Upper lobe of right lung (tissue), 1 donor: Measurements from ENCODE around the gene SMARCA2. TPM values are rescaled to one million over a fixed set of nuclear protein-coding genes. Genes with fewer than 3 reads are reported as not detected.

Source experiments
- ATAC-seq: fragments of 200-7000 bp; cut with Tn5 transposase; one replicate; pipeline ENCODE4 v1.9.1; 2020; ENCODE audit warnings: mild to moderate bottlenecking, moderate library complexity
- DNase-seq: peaks from one replicate; pipeline ENCODE4 v3.0.0-alpha.2; 2020
- H3K27ac ChIP-seq: fragments of 200-600 bp; one replicate; pipeline ENCODE4 v1.8.0; 2022
- H3K27me3 ChIP-seq: fragments of 200-600 bp; one replicate; pipeline ENCODE4 v1.8.0; 2022; ENCODE audit warnings: mild to moderate bottlenecking
- H3K36me3 ChIP-seq: fragments of 200-600 bp; one replicate; pipeline ENCODE4 v1.8.0; 2022
- H3K4me1 ChIP-seq: fragments of 200-600 bp; one replicate; pipeline ENCODE4 v1.8.0; 2022
- H3K4me3 ChIP-seq: fragments of 200-600 bp; one replicate; pipeline ENCODE4 v1.8.0; 2022; ENCODE audit warnings: mild to moderate bottlenecking
- H3K9me3 ChIP-seq: fragments of 200-600 bp; one replicate; pipeline ENCODE4 v1.8.0; 2022
- intact Hi-C: fragments of 100-400 bp; cut with DNase I; formaldehyde crosslinking; loops from one replicate; pipeline ENCODE4 v1.11.0; 2022
- total RNA-seq: library from RNA; stranded (reverse); fragmentation: NEBNext Ultra II Directional; extraction: Animal tissue kit (Norgen Biotek cat#: 25700); gene quantifications from one replicate; pipeline ENCODE4 v1.2.1, GENCODE V29; 2021
- TF ChIP-seq, protein P1 (sequence below): fragments of 200-600 bp; IDR thresholded peaks from one replicate; pipeline ENCODE4 v1.8.0; 2022; ENCODE audit warnings: antibody characterized with exemption
- donor health status: DM: no; HTN: yes; CAD: no; lungs with severe emphysema.

Gene SMARCA2
- total RNA-seq, 1 donor from 2014 or later, result 147 TPM

DNA sequence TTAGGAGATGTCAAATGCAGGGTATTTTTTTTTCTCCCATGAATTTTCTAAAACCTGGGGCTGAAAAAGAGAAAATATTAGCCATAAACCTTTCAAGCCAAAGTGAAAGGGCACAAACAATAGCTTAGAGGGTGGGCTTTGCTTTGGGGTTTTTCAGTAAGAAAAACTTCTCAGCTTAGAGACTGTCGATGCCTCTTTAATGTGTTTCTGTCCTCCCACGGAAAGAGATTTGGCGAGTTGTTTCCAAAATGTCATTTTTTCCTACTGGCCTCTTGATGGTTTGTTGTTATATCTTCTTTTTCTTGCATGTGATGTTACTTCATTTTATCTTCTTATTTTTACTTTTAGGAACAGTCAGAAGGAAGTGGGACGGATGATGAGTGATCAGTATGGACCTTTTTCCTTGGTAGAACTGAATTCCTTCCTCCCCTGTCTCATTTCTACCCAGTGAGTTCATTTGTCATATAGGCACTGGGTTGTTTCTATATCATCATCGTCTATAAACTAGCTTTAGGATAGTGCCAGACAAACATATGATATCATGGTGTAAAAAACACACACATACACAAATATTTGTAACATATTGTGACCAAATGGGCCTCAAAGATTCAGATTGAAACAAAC lies 177.3 kb downstream of the SMARCA2 start:
- no peaks in the 10 kb centered on the region for H3K9me3 ChIP-seq
- TF ChIP-seq, protein P1, sequence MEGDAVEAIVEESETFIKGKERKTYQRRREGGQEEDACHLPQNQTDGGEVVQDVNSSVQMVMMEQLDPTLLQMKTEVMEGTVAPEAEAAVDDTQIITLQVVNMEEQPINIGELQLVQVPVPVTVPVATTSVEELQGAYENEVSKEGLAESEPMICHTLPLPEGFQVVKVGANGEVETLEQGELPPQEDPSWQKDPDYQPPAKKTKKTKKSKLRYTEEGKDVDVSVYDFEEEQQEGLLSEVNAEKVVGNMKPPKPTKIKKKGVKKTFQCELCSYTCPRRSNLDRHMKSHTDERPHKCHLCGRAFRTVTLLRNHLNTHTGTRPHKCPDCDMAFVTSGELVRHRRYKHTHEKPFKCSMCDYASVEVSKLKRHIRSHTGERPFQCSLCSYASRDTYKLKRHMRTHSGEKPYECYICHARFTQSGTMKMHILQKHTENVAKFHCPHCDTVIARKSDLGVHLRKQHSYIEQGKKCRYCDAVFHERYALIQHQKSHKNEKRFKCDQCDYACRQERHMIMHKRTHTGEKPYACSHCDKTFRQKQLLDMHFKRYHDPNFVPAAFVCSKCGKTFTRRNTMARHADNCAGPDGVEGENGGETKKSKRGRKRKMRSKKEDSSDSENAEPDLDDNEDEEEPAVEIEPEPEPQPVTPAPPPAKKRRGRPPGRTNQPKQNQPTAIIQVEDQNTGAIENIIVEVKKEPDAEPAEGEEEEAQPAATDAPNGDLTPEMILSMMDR, result no peak
- H3K27ac ChIP-seq, result no peak overlapping the region
- ATAC-seq, result no peak
- peaks cover 81% of the 10 kb centered on the region for H3K36me3 ChIP-seq
- no peaks in the 10 kb centered on the region for H3K4me1 ChIP-seq
- intact Hi-C loops, result no loop called here
- DNase-seq, result no peak
- no peaks in the 10 kb centered on the region for H3K27me3 ChIP-seq
- H3K4me3 ChIP-seq, result no peak overlapping the region

DNA sequence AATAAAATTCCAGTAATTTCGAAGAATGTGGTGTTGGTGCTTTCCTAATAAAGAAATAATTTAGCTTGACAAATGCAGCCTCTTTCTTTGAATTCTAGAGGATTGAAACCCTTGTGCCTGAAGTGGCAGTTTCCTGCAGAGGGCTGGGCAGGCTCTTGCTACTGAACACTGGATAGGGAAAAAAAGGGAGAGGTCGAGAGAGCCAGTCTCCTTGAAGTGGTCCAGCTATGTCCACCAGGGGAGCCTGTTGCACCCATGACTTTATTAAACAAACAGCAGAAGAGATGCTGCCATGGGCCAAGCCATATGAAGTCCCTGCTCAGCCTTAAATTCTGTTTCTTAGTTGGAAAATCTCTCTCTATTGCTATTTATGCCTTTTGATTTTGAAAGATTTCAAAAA lies 178.4 kb downstream of the SMARCA2 start:
- H3K4me1 ChIP-seq, result no peaks in the 10 kb centered on the region
- H3K27ac ChIP-seq, result no peak overlapping the region
- no peaks in the 10 kb centered on the region for H3K9me3 ChIP-seq
- H3K27me3 ChIP-seq, result no peaks in the 10 kb centered on the region
- intact Hi-C loops, result no loop called here
- peaks cover 70% of the 10 kb centered on the region for H3K36me3 ChIP-seq
- DNase-seq (no peak), ATAC-seq (no peak)
- TF ChIP-seq, protein P1, result no peak
- no peak overlapping the region for H3K4me3 ChIP-seq

DNA sequence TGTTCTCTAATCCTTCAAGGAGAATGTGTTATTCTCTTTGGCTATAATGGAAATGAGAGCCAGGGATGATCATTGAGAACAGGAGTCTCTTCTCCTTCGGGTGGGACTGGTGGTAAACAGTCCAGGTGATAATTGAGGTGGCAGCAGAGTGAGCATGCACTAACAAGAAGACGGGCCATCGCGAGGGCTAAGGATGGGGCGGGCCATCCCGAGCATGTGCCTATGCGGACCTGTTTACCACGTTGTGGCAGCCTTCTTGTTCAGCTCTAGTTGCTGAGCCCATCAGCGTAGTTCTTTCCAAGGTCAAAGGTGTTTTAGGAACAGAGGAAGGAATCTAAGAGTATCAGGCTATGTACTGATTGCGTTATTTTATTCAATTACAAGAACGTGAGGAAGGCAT lies 180.1 kb downstream of the SMARCA2 start:
- no peak overlapping the region for H3K27ac ChIP-seq
- TF ChIP-seq, protein P1, result no peak
- H3K4me3 ChIP-seq, result no peak overlapping the region
- ATAC-seq (no peak), DNase-seq (no peak)
- intact Hi-C loops, result no loop called here
- no peaks in the 10 kb centered on the region for H3K9me3 ChIP-seq
- H3K36me3 ChIP-seq, result peaks cover 54% of the 10 kb centered on the region
- H3K4me1 ChIP-seq, result no peaks in the 10 kb centered on the region
- no peaks in the 10 kb centered on the region for H3K27me3 ChIP-seq

DNA sequence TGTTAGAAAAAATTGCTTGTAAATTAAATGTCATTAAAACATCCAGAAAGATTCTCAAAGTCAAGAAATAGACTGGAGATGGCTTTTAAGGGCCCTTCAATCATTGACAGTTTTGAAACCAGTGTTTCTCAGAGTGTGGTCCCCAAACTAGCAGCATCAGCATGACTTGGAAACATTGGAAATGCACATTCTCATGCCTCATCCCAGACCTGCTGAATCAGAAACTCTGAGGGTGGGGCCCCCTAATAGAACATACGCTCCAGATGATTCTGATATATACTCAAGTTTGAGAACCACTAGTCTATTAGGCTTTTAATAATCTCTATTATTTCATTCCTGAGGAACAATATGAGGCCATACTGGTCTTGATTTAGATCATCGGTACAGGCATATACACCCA lies 181.6 kb downstream of the SMARCA2 start:
- ATAC-seq (no peak), DNase-seq (no peak)
- Histone ChIP-seq H3K27ac (no peak overlapping the region), H3K4me3 (no peak overlapping the region), H3K27me3 (no peaks in the 10 kb centered on the region), H3K4me1 (no peaks in the 10 kb centered on the region), H3K9me3 (no peaks in the 10 kb centered on the region), H3K36me3 (peaks cover 38% of the 10 kb centered on the region)
- intact Hi-C loops, result no loop called here
- TF ChIP-seq, protein P1, result no peak

DNA sequence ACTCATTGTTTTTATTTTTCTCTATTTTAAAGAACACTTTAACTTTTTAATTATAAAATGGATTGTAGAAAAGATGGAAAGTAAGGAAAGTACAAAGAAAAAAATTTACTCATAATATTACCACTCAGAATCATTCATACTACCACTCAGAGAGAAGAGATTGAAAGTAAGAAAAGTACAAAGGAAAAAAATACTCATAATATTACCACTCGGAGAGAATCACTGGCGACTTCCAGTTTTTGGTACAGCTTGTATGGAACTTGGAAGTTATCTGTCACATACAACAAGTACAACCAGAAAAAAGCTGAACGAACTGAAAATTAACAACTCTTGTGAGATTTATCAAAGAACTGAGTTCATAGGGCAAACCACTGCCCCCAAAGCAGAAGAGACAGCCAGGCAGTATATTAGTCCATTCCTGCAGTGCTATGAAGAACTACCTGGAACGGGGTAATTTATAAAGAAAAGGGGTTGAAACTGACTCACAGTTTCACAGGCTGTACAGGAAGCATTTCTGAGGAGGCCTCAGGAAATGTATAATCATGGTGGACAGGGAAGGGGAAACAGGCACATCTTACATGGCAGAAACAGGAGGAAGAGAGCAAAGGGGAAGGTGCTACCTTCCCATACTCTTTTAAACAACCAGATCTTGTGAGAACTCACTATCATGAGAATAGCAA lies 183.9 kb downstream of the SMARCA2 start:
- H3K9me3 ChIP-seq, result no peaks in the 10 kb centered on the region
- H3K27ac ChIP-seq, result no peak overlapping the region
- no peak overlapping the region for H3K4me3 ChIP-seq
- intact Hi-C loops, result no loop called here
- TF ChIP-seq, protein P1, result no peak
- peaks cover 18% of the 10 kb centered on the region for H3K36me3 ChIP-seq
- no peaks in the 10 kb centered on the region for H3K27me3 ChIP-seq
- no peaks in the 10 kb centered on the region for H3K4me1 ChIP-seq
- no peak for DNase-seq
- ATAC-seq, result no peak
